Neural cell (in vitro differentiated cells): ENCODE measurements around the gene ENG. TPM values are rescaled to one million over a fixed set of nuclear protein-coding genes. Genes with fewer than 3 reads are reported as not detected.

ENCODE experiments used
- H2AFZ ChIP-seq: fragments of 200-600, 300-800 bp; sonication (generic), shearing (Covaris generic); 2 replicates; pipeline ENCODE4 v1.6.0; 2014; ENCODE audit warnings: low read depth, mild to moderate bottlenecking, antibody characterized with exemption, low read length, moderate library complexity
- H3F3A ChIP-seq: fragments of 200-600 bp; shearing (Covaris generic); 2 replicates; pipeline ENCODE4 v1.6.1; 2016; ENCODE audit warnings: mild to moderate bottlenecking, moderate library complexity, mixed read lengths, antibody characterized with exemption, low read length; ENCODE audit not compliant: insufficient read depth, poor library complexity, severe bottlenecking
- H3K27ac ChIP-seq: fragments of 200-600, 300-800 bp; sonication (generic), shearing (Covaris generic); 2 replicates; pipeline ENCODE4 v1.5.1; 2014; ENCODE audit warnings: mild to moderate bottlenecking, low read length, moderate library complexity
- H3K27me3 ChIP-seq: fragments of 300-800, 200-600 bp; sonication (generic), shearing (Covaris generic); 2 replicates; pipeline ENCODE4 v1.6.0; 2014; ENCODE audit warnings: mild to moderate bottlenecking, low read depth, low read length, moderate library complexity; ENCODE audit not compliant: insufficient read depth
- H3K36me3 ChIP-seq: fragments of 300-800, 200-600 bp; sonication (generic), shearing (Covaris generic); 2 replicates; pipeline ENCODE4 v1.5.1; 2014; ENCODE audit warnings: mild to moderate bottlenecking, antibody characterized with exemption, low read length, moderate library complexity; ENCODE audit not compliant: insufficient read depth
- H3K4me2 ChIP-seq: fragments of 300-800, 200-600 bp; sonication (generic), shearing (Covaris generic); 2 replicates; pipeline ENCODE4 v1.6.0; 2014; ENCODE audit warnings: mild to moderate bottlenecking, low read length
- H3K4me3 ChIP-seq: fragments of 300-800, 200-600 bp; sonication (generic), shearing (Covaris generic); 2 replicates; pipeline ENCODE4 v1.5.1; 2014; ENCODE audit warnings: mild to moderate bottlenecking, low read length, moderate library complexity
- H3K79me2 ChIP-seq: fragments of 200-600 bp; shearing (Covaris generic); replicated peaks from 2 replicates; pipeline ENCODE4 v1.6.0; 2014; ENCODE audit warnings: mild to moderate bottlenecking, low read length, moderate library complexity; ENCODE audit not compliant: insufficient read depth
- H3K9ac ChIP-seq: fragments of 300-800, 200-600 bp; sonication (generic), shearing (Covaris generic); 2 replicates; pipeline ENCODE4 v1.6.1; 2016; ENCODE audit warnings: mild to moderate bottlenecking, low read length, mixed read lengths
- H3K9me2 ChIP-seq: fragments of 200-600 bp; shearing (Covaris generic); 2 replicates; pipeline ENCODE4 v1.6.1; 2016; ENCODE audit warnings: mild to moderate bottlenecking, low read length, mixed read lengths; ENCODE audit not compliant: insufficient read depth
- H3K9me3 ChIP-seq: fragments of 200-600, 300-800 bp; sonication (generic), shearing (Covaris generic); 2 replicates; pipeline ENCODE4 v1.6.1; 2016; ENCODE audit warnings: mild to moderate bottlenecking, mixed run types, low read length, moderate library complexity, mixed read lengths
- H4K20me1 ChIP-seq: fragments of 200-600 bp; shearing (Covaris generic); 2 replicates; pipeline ENCODE4 v1.6.1; 2016; ENCODE audit warnings: mild to moderate bottlenecking, mixed run types; ENCODE audit not compliant: insufficient read depth
- CTCF ChIP-seq: fragments of 450-650 bp; IDR thresholded peaks from 2 replicates; pipeline ENCODE4 v1.5.1; 2014; ENCODE audit warnings: antibody characterized with exemption, mild to moderate bottlenecking, moderate library complexity; ENCODE audit not compliant: poor library complexity, severe bottlenecking
- EP300 ChIP-seq: fragments of 450-650 bp; conservative IDR thresholded peaks from 2 replicates; pipeline ENCODE4 v1.6.1; 2014; ENCODE audit warnings: antibody characterized with exemption, mild to moderate bottlenecking, moderate library complexity; ENCODE audit not compliant: poor library complexity, severe bottlenecking
- EZH2 ChIP-seq: fragments of 200-600, 300-800 bp; shearing (Covaris generic), sonication (generic); IDR thresholded peaks from 2 replicates; pipeline ENCODE4 v1.6.1; 2014; ENCODE audit warnings: antibody characterized with exemption, low read length, borderline replicate concordance, mild to moderate bottlenecking; ENCODE audit not compliant: insufficient read depth, poor library complexity, severe bottlenecking
- MXI1 ChIP-seq: fragments of 450-650 bp; conservative IDR thresholded peaks from 2 replicates; pipeline ENCODE4 v1.6.1; 2014; ENCODE audit warnings: antibody characterized with exemption, mild to moderate bottlenecking; ENCODE audit not compliant: poor library complexity, severe bottlenecking
- POLR2AphosphoS5 ChIP-seq: IDR thresholded peaks from 2 replicates; pipeline ENCODE4 v1.6.1; 2012
- RAD21 ChIP-seq: fragments of 450-650 bp; conservative IDR thresholded peaks from 2 replicates; pipeline ENCODE4 v1.6.1; 2014; ENCODE audit warnings: antibody characterized with exemption, mild to moderate bottlenecking, moderate library complexity
- SMC3 ChIP-seq: fragments of 450-650 bp; conservative IDR thresholded peaks from 2 replicates; pipeline ENCODE4 v1.6.1; 2014; ENCODE audit warnings: antibody characterized with exemption, mild to moderate bottlenecking, moderate library complexity; ENCODE audit not compliant: poor library complexity
- TAF1 ChIP-seq: IDR thresholded peaks from 2 replicates; pipeline ENCODE4 v1.6.1; 2012; ENCODE audit warnings: low read depth
- polyA plus RNA-seq: library from polyadenylated mRNA; depleted of rRNA; stranded (reverse); fragments of >200 nt; gene quantifications from 2 replicates; pipeline ENCODE4 v1.2.3, GENCODE V29; 2014
- TF ChIP-seq, protein P1 (sequence below): IDR thresholded peaks from 2 replicates; pipeline ENCODE4 v1.6.1; 2012; ENCODE audit warnings: borderline replicate concordance

Gene ENG
- polyA plus RNA-seq, 1 donor from 2014 or later = not detected

- TF ChIP-seq CTCF (peak; percentile 77), EZH2 (no peak), TAF1 (no peak), RAD21 (peak; percentile 73), POLR2AphosphoS5 (no peak), MXI1 (no peak), EP300 (no peak), SMC3 (peak; percentile 77)
- TF ChIP-seq, protein P1, sequence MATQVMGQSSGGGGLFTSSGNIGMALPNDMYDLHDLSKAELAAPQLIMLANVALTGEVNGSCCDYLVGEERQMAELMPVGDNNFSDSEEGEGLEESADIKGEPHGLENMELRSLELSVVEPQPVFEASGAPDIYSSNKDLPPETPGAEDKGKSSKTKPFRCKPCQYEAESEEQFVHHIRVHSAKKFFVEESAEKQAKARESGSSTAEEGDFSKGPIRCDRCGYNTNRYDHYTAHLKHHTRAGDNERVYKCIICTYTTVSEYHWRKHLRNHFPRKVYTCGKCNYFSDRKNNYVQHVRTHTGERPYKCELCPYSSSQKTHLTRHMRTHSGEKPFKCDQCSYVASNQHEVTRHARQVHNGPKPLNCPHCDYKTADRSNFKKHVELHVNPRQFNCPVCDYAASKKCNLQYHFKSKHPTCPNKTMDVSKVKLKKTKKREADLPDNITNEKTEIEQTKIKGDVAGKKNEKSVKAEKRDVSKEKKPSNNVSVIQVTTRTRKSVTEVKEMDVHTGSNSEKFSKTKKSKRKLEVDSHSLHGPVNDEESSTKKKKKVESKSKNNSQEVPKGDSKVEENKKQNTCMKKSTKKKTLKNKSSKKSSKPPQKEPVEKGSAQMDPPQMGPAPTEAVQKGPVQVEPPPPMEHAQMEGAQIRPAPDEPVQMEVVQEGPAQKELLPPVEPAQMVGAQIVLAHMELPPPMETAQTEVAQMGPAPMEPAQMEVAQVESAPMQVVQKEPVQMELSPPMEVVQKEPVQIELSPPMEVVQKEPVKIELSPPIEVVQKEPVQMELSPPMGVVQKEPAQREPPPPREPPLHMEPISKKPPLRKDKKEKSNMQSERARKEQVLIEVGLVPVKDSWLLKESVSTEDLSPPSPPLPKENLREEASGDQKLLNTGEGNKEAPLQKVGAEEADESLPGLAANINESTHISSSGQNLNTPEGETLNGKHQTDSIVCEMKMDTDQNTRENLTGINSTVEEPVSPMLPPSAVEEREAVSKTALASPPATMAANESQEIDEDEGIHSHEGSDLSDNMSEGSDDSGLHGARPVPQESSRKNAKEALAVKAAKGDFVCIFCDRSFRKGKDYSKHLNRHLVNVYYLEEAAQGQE = no peak
- Histone ChIP-seq H3F3A (no peaks in the 10 kb centered on the region), H4K20me1 (no peaks in the 10 kb centered on the region), H3K9me2 (no peaks in the 10 kb centered on the region), H2AFZ (no peak overlapping the region), H3K36me3 (no peaks in the 10 kb centered on the region), H3K79me2 (no peaks in the 10 kb centered on the region), H3K9me3 (no peaks in the 10 kb centered on the region), H3K4me3 (no peak overlapping the region), H3K27ac (no peak overlapping the region), H3K9ac (no peak overlapping the region), H3K27me3 (no peaks in the 10 kb centered on the region), H3K4me2 (no peak overlapping the region)
These were observed 15.1 kb upstream of the ENG start for GRCh38 chr9:127869310-127870152.

GRCh38 chr9:127868278-127868902 is 13.9 kb upstream of the ENG start:
- Histone ChIP-seq H3K9ac (no peak overlapping the region), H3K4me3 (no peak overlapping the region), H3K36me3 (no peaks in the 10 kb centered on the region), H3K27me3 (no peaks in the 10 kb centered on the region), H3K9me3 (no peaks in the 10 kb centered on the region), H2AFZ (no peak overlapping the region), H3K9me2 (no peaks in the 10 kb centered on the region), H4K20me1 (no peaks in the 10 kb centered on the region), H3K4me2 (no peak overlapping the region), H3F3A (no peaks in the 10 kb centered on the region), H3K79me2 (no peaks in the 10 kb centered on the region), H3K27ac (no peak overlapping the region)
- TF ChIP-seq SMC3 (no peak), RAD21 (no peak), TAF1 (no peak), MXI1 (no peak)
